ENCODE measurements around the gene PERM1.

Gene PERM1

GRCh38 chr1:998995-999724 is 17.3 kb upstream of the PERM1 start:
- Histone ChIP-seq H3K4me1 (ENCODE audit: insufficient read depth, poor library complexity, severe bottlenecking) (peaks cover 5% of the 10 kb centered on the region), H3K36me3 (ENCODE audit: low read depth) (no peaks in the 10 kb centered on the region), H3K4me3 (ENCODE audit: severe bottlenecking) (peak overlapping the region; percentile 51), H3K9me3 (ENCODE audit: severe bottlenecking) (no peaks in the 10 kb centered on the region), H3K27me3 (ENCODE audit: insufficient read depth, poor library complexity, severe bottlenecking) (no peaks in the 10 kb centered on the region), H3K27ac (ENCODE audit: poor library complexity, severe bottlenecking) (peak overlapping the region; percentile 76)
- ATAC-seq (ENCODE audit: low read depth) (no peak), DNase-seq (ENCODE audit: low spot score) (peak; percentile 69)
- TF ChIP-seq CTCF (IDR thresholded peaks at IDR 0.05; ENCODE audit: poor library complexity, severe bottlenecking): peak; percentile 13

DNA sequence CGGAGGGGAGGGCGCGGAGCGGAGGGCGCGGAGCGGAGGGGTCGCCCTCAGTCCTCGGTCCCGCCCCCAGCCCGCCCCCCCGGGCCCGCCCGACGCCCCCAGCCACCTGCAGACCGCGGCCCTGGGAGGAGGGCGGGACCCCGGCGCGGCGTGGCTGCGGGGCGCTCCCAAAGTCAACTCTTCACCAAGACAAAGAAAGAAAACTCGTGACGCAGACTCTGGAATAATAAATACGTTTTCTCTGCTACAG is 16.8 kb upstream of the PERM1 start:
- Histone ChIP-seq H3K4me3 (ENCODE audit: severe bottlenecking) (peak overlapping the region; percentile 51), H3K4me1 (ENCODE audit: insufficient read depth, poor library complexity, severe bottlenecking) (peaks cover 5% of the 10 kb centered on the region)

GRCh38 chr1:997993-998744 is 16.3 kb upstream of the PERM1 start:
- TF ChIP-seq CTCF (IDR thresholded peaks at IDR 0.05; ENCODE audit: poor library complexity, severe bottlenecking): no peak
- peak; percentile 61 for DNase-seq (ENCODE audit: low spot score)
- Histone ChIP-seq H3K27me3 (ENCODE audit: insufficient read depth, poor library complexity, severe bottlenecking) (no peaks in the 10 kb centered on the region), H3K36me3 (ENCODE audit: low read depth) (no peaks in the 10 kb centered on the region), H3K4me1 (ENCODE audit: insufficient read depth, poor library complexity, severe bottlenecking) (peaks cover 5% of the 10 kb centered on the region), H3K27ac (ENCODE audit: poor library complexity, severe bottlenecking) (no peak overlapping the region), H3K4me3 (ENCODE audit: severe bottlenecking) (no peak overlapping the region), H3K9me3 (ENCODE audit: severe bottlenecking) (no peaks in the 10 kb centered on the region)
- no peak for ATAC-seq (ENCODE audit: low read depth)

More for the DNA sequence above, 16.8 kb upstream of the PERM1 start:
- H3K36me3 ChIP-seq (ENCODE audit: low read depth): no peaks in the 10 kb centered on the region
- DNase-seq (ENCODE audit: low spot score) (no peak), ATAC-seq (ENCODE audit: low read depth) (no peak)
- no peak for TF ChIP-seq CTCF (IDR thresholded peaks at IDR 0.05; ENCODE audit: poor library complexity, severe bottlenecking)
- H3K27ac ChIP-seq (ENCODE audit: poor library complexity, severe bottlenecking): no peak overlapping the region
- no peaks in the 10 kb centered on the region for H3K9me3 ChIP-seq (ENCODE audit: severe bottlenecking)
- H3K27me3 ChIP-seq (ENCODE audit: insufficient read depth, poor library complexity, severe bottlenecking): no peaks in the 10 kb centered on the region

DNA sequence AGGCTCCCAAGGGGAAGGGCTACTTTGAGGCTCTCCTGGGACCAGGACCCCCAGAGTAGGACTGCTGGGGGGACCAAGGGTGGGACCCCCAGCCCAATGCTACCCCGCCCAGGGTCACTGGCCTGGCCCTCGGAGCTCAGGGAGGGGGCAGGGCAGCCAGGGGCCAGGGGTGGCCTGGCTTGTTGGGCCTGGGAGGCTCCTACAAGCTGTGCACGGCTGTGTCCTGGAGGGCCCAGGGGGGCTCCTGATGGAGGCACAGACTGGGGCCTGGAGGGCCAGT is 15.8 kb upstream of the PERM1 start:
- Histone ChIP-seq H3K27me3 (ENCODE audit: insufficient read depth, poor library complexity, severe bottlenecking) (no peaks in the 10 kb centered on the region), H3K4me3 (ENCODE audit: severe bottlenecking) (no peak overlapping the region), H3K4me1 (ENCODE audit: insufficient read depth, poor library complexity, severe bottlenecking) (peaks cover 5% of the 10 kb centered on the region), H3K9me3 (ENCODE audit: severe bottlenecking) (no peaks in the 10 kb centered on the region), H3K36me3 (ENCODE audit: low read depth) (no peaks in the 10 kb centered on the region), H3K27ac (ENCODE audit: poor library complexity, severe bottlenecking) (no peak overlapping the region)
- no peak for DNase-seq (ENCODE audit: low spot score)
- ATAC-seq (ENCODE audit: low read depth): no peak
- TF ChIP-seq CTCF (IDR thresholded peaks at IDR 0.05; ENCODE audit: poor library complexity, severe bottlenecking): no peak

Data from RWPE2 (cell line).